CD14-positive monocyte (primary cell): ENCODE results near the gene KRT26. TPM values are rescaled to one million over a fixed set of nuclear protein-coding genes. Genes with fewer than 3 reads are reported as not detected.

Source experiments
- DNase-seq, 3 donors: peaks; one replicate each; pipeline ENCODE4 v3.0.0-alpha.2; 2011 to 2022
- H2AFZ ChIP-seq: 2 replicates; pipeline ENCODE4 v1.6.0; 2012; ENCODE audit warnings: mild to moderate bottlenecking, low read depth, low read length, inconsistent platforms; ENCODE audit not compliant: insufficient read depth, poor library complexity, severe bottlenecking
- H3K27ac ChIP-seq, 2 donors: 1 replicate in 1 of 2; 2 replicates in 1 of 2; pipeline ENCODE4 v1.5.1; 2012 to 2013; ENCODE audit warnings: low read length in 2 of 2, control low read depth in 1 of 2, inconsistent platforms in 1 of 2, low read depth in 1 of 2, mild to moderate bottlenecking in 1 of 2
- H3K27me3 ChIP-seq, 2 donors: one replicate each; pipeline versions ENCODE4 v1.6.0 to v1.6.1; 2011 to 2013; ENCODE audit warnings: low read length in 2 of 2; ENCODE audit not compliant: control insufficient read depth in 2 of 2, insufficient read depth in 2 of 2
- H3K36me3 ChIP-seq, 2 donors: replicated peaks in 1 of 2; 1 replicate in 1 of 2; 2 replicates in 1 of 2; pipeline versions ENCODE4 v1.5.1 to v1.6.1; 2012 to 2013; ENCODE audit warnings: low read length in 2 of 2, control low read depth in 1 of 2, inconsistent platforms in 1 of 2, mild to moderate bottlenecking in 1 of 2; ENCODE audit not compliant: insufficient read depth in 2 of 2, control insufficient read depth in 1 of 2
- H3K4me1 ChIP-seq, 2 donors: 1 replicate in 1 of 2; 2 replicates in 1 of 2; pipeline versions ENCODE4 v1.5.1 to v1.6.1; 2012 to 2013; ENCODE audit warnings: low read length in 2 of 2, control low read depth in 1 of 2, inconsistent platforms in 1 of 2, mild to moderate bottlenecking in 1 of 2, moderate library complexity in 1 of 2; ENCODE audit not compliant: insufficient read depth in 2 of 2, control insufficient read depth in 1 of 2
- H3K4me2 ChIP-seq: replicated peaks from 2 replicates; pipeline ENCODE3; 2012; ENCODE audit warnings: low read length, moderate library complexity, mild to moderate bottlenecking; ENCODE audit not compliant: poor library complexity, severe bottlenecking; ENCODE audit errors: extremely low read depth
- H3K4me3 ChIP-seq, 3 experiments: fragments of 200-600 bp in 1 of 3; sonication (generic) in 1 of 3; replicated peaks in 1 of 3; 1 replicate in 2 of 3; 2 replicates in 1 of 3; pipeline ENCODE4 v1.5.1; 2011 to 2013; ENCODE audit warnings: low read length in 3 of 3, mild to moderate bottlenecking in 3 of 3, control low read depth in 2 of 3, low read depth in 2 of 3, inconsistent platforms in 1 of 3, moderate library complexity in 1 of 3
- H3K79me2 ChIP-seq: 2 replicates; pipeline ENCODE4 v1.6.0; 2012; ENCODE audit warnings: mild to moderate bottlenecking, control low read depth, inconsistent platforms, low read length, moderate library complexity; ENCODE audit not compliant: insufficient read depth
- H3K9ac ChIP-seq: 2 replicates; pipeline ENCODE4 v1.6.0; 2017; ENCODE audit warnings: low read length, mild to moderate bottlenecking; ENCODE audit not compliant: insufficient read depth, poor library complexity, severe bottlenecking
- H3K9me3 ChIP-seq, 2 donors: replicated peaks in 1 of 2; 1 replicate in 1 of 2; 2 replicates in 1 of 2; pipeline versions ENCODE4 v1.5.1 to v1.6.1; 2012 to 2013; ENCODE audit warnings: low read length in 2 of 2, control low read depth in 1 of 2; ENCODE audit not compliant: control insufficient read depth in 1 of 2, insufficient read depth in 1 of 2
- H4K20me1 ChIP-seq: 2 replicates; pipeline ENCODE4 v1.6.0; 2012; ENCODE audit warnings: mild to moderate bottlenecking, low read length, control low read depth, moderate library complexity; ENCODE audit not compliant: insufficient read depth
- H3K27ac Mint-ChIP-seq, 7 donors: one replicate each; pipeline ENCODE4 v1.8.0; 2020; ENCODE audit warnings: mild to moderate bottlenecking in 7 of 7, mixed read lengths in 7 of 7, moderate library complexity in 6 of 7, inconsistent platforms in 2 of 7
- H3K27me3 Mint-ChIP-seq, 3 donors: one replicate each; pipeline ENCODE4 v1.8.0; 2021 to 2022; ENCODE audit warnings: low read depth in 3 of 3, mild to moderate bottlenecking in 3 of 3, mixed read lengths in 3 of 3, moderate library complexity in 3 of 3, inconsistent platforms in 1 of 3
- H3K36me3 Mint-ChIP-seq, 2 donors: one replicate each; pipeline ENCODE4 v1.8.0; 2020; ENCODE audit warnings: mixed read lengths in 2 of 2, inconsistent platforms in 1 of 2, mild to moderate bottlenecking in 1 of 2
- H3K4me1 Mint-ChIP-seq: one replicate; pipeline ENCODE4 v1.8.0; 2020; ENCODE audit warnings: mild to moderate bottlenecking, mixed read lengths
- H3K4me3 Mint-ChIP-seq, 2 donors: one replicate each; pipeline ENCODE4 v1.8.0; 2020; ENCODE audit warnings: mild to moderate bottlenecking in 2 of 2, mixed read lengths in 2 of 2, moderate library complexity in 1 of 2
- H3K9me3 Mint-ChIP-seq, 7 donors: one replicate each; pipeline ENCODE4 v1.8.0; 2020 to 2022; ENCODE audit warnings: mixed read lengths in 7 of 7, mild to moderate bottlenecking in 6 of 7, moderate library complexity in 6 of 7, inconsistent platforms in 2 of 7
- WGBS: methylation state at CpG from one replicate; pipeline ENCODE4 v1.1.5; 2013; ENCODE audit warnings: missing lambda C conversion rate; ENCODE audit not compliant: insufficient coverage; 5-methylcytosine and 5-hydroxymethylcytosine counted together
- intact Hi-C, 2 donors: fragments of 100-400 bp; cut with micrococcal nuclease; formaldehyde crosslinking; loops; one replicate each; pipeline versions ENCODE4 v1.15.0 to v1.15.1; 2023
- polyA minus RNA-seq: library from RNA; depleted of rRNA, polyadenylated mRNA; stranded (reverse); fragments of >200 nt; gene quantifications from 2 replicates; pipeline ENCODE4 v1.2.3, GENCODE V29; 2012
- polyA plus RNA-seq, 3 donors: library from polyadenylated mRNA; depleted of rRNA in 1 of 3; unstranded in 2 of 3; stranded (reverse) in 1 of 3; fragments of 300-500 nt in 2 of 3; fragments of >200 nt in 1 of 3; fragmentation: Illumina TruSeq in 2 of 3; gene quantifications; 1 replicate in 2 of 3; 2 replicates in 1 of 3; pipeline ENCODE4 v1.2.3, GENCODE V29; 2012 to 2021
- total RNA-seq, 12 experiments: library from RNA in 1 of 12; stranded (reverse) in 1 of 12; fragments of 120-200 nt in 1 of 12; gene quantifications; one replicate each; pipeline ENCODE4 v1.2.4 and lab custom pipeline; 2013 to 2026; ENCODE audit warnings: mixed read lengths in 6 of 12, inconsistent platforms in 1 of 12
- TF ChIP-seq, protein P1 (sequence below): fragments of 200-600 bp; IDR thresholded peaks from one replicate; pipeline ENCODE4 v1.8.0; 2022; ENCODE audit warnings: antibody characterized with exemption, mild to moderate bottlenecking

The KRT26 gene, protein sequence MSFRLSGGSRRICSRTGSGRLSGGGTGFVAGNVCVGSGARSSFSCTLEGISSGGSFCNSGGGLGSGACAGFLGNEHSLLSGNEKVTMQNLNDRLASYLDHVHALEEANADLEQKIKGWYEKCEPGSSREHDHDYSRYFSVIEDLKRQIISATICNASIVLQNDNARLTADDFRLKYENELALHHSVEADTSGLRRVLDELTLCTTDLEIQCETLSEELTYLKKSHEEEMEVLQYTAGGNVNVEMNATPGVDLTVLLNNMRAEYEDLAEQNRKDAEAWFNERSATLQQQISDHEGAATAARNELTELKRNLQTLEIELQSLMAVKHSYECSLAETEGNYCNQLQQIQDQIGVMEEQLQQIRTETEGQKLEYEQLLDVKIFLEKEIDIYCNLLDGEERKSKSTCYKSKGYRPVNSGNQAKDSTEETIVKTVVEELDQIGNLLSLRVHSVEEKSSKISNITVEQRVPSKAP
- total RNA-seq (2013) = not detected
- not detected for polyA plus RNA-seq
- not detected in 2 replicates for polyA minus RNA-seq
- total RNA-seq (lab: John Stamatoyannopoulos, UW) = 0 to 1.5 (median 0) reads per million in 11 experiments

DNA sequence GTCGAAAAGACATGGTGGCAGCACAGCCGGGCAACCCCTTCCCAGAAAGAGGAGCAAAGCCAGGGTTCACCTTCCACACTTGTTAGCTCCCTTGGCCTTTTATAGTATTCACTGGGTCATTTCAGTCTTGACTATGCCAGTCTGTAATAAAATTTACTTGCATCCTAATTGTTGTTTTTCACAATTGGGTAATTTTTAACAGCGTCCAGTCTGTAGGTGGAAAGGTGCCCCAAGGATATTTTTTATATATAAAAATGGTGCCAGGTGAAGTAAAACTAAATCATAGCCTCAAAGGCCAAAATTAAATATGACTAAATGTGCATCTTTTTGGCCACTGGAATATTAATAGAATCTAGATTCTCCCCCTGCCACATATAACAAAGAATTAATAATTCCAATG lies at the start of gene KRT26:
TSS of gene KRT26 (minus strand) at position 101 of the 400 bp plus-strand sequence. CDS start at position 13, 88 bp downstream.
- Histone ChIP-seq H4K20me1 (no peaks in the 10 kb centered on the region), H3K4me2 (no peak within 1 kb of the TSS), H2AFZ (no peak within 1 kb of the TSS), H3K79me2 (no peaks in the 10 kb centered on the region), H3K4me3 (no peak within 1 kb of the TSS), H3K36me3 (no peaks in the 10 kb centered on the region), H3K9ac (no peak within 1 kb of the TSS), H3K27me3 (peaks cover 13 to 22% of the 10 kb centered on the region in 2 donors), H3K9me3 (no peaks in the 10 kb centered on the region), H3K4me1 (no peaks in the 10 kb centered on the region), H3K27ac (no peak within 1 kb of the TSS)
- Mint-ChIP-seq H3K4me1 (no peaks in the 10 kb centered on the region), H3K27me3 (peaks cover 13 to 28% (median 15%) of the 10 kb centered on the region in 3 donors), H3K4me3 (peak within 1 kb of the TSS in 1 of 2 donors; percentile 58), H3K27ac (no peak within 1 kb of the TSS), H3K36me3 (no peaks in the 10 kb centered on the region), H3K9me3 (peaks cover 0 to 1% (median 0%) of the 10 kb centered on the region in 7 donors)
- 100% methylated on average over 2 of the region's 3 CpGs for WGBS
- DNase-seq = no peak
- TF ChIP-seq, protein P1, sequence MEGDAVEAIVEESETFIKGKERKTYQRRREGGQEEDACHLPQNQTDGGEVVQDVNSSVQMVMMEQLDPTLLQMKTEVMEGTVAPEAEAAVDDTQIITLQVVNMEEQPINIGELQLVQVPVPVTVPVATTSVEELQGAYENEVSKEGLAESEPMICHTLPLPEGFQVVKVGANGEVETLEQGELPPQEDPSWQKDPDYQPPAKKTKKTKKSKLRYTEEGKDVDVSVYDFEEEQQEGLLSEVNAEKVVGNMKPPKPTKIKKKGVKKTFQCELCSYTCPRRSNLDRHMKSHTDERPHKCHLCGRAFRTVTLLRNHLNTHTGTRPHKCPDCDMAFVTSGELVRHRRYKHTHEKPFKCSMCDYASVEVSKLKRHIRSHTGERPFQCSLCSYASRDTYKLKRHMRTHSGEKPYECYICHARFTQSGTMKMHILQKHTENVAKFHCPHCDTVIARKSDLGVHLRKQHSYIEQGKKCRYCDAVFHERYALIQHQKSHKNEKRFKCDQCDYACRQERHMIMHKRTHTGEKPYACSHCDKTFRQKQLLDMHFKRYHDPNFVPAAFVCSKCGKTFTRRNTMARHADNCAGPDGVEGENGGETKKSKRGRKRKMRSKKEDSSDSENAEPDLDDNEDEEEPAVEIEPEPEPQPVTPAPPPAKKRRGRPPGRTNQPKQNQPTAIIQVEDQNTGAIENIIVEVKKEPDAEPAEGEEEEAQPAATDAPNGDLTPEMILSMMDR = no peak
- intact Hi-C loops = no loop called here

DNA sequence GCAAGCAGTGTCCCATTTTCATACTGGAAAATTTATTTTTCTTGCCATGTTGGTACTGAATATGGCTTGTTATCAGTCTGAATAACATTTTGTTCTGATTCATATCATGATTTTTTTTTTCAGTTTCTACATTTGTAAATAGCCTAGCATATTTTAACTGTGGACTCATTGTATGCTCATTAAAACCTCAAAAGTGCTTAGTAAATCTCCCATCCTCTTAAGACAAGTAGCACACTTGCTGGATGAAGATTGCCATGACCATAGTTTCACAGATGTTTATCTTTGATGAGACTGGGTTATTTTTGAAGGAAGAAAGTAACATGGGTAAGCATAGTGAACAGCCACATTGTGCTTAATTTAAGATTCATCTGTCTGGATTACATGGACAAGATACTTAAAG lies 49.5 kb upstream of the KRT26 start:
- peaks cover 23 to 39% (median 29%) of the 10 kb centered on the region in 3 donors for H3K27me3 Mint-ChIP-seq
- Histone ChIP-seq H2AFZ (no peak overlapping the region), H3K79me2 (no peaks in the 10 kb centered on the region), H3K27ac (no peak overlapping the region), H3K36me3 (peaks cover 0 to 9% of the 10 kb centered on the region in 2 donors), H4K20me1 (no peaks in the 10 kb centered on the region), H3K9me3 (peaks cover 7 to 13% of the 10 kb centered on the region in 2 donors), H3K4me3 (no peak overlapping the region), H3K27me3 (peaks cover 14 to 33% of the 10 kb centered on the region in 2 donors), H3K4me1 (peaks cover 8 to 14% of the 10 kb centered on the region in 2 donors), H3K9ac (no peak overlapping the region), H3K4me2 (no peak overlapping the region)
- H3K36me3 Mint-ChIP-seq = peaks cover 12 to 15% of the 10 kb centered on the region in 2 donors
- TF ChIP-seq, protein P1 = no peak
- intact Hi-C loops = no loop called here
- no peak for DNase-seq
- peaks cover 12% of the 10 kb centered on the region for H3K4me1 Mint-ChIP-seq
- H3K9me3 Mint-ChIP-seq = peaks cover 11 to 42% (median 27%) of the 10 kb centered on the region in 7 donors
- H3K27ac Mint-ChIP-seq = no peak overlapping the region
- H3K4me3 Mint-ChIP-seq = peak overlapping the region in 1 of 2 donors; percentile 10
